AG04450 (cell line): ENCODE measurements around the gene PCDH17. TPM values are rescaled to one million over a fixed set of nuclear protein-coding genes. Genes with fewer than 3 reads are reported as not detected.

Experiments
- CTCF ChIA-PET: fragments of 300-600, 350-600 bp; formaldehyde crosslinking; extraction: SDS; loops from one replicate; lab custom pipeline; 2022; ENCODE audit warnings: antibody characterized with exemption, inconsistent platforms; lab: Charles Lee
- POLR2A ChIA-PET: fragments of 350-600 bp; formaldehyde crosslinking; extraction: SDS; loops from one replicate; lab custom pipeline; 2021; ENCODE audit warnings: antibody characterized with exemption, inconsistent platforms; lab: Yijun Ruan, JAX
- DNase-seq: peaks from one replicate; pipeline ENCODE4 v3.0.0-alpha.2; 2011; ENCODE audit warnings: low read depth, low spot score
- H3K27ac ChIP-seq: one replicate; pipeline ENCODE4 v1.5.1; 2012; ENCODE audit warnings: low read depth, low read length, control low read depth
- H3K27me3 ChIP-seq: one replicate; pipeline ENCODE4 v1.6.0; 2012; ENCODE audit warnings: low read length; ENCODE audit not compliant: control insufficient read depth, insufficient read depth
- H3K4me3 ChIP-seq: 2 replicates; pipeline ENCODE4 v1.5.1; 2011; ENCODE audit warnings: mild to moderate bottlenecking, low read depth, low read length, control low read depth
- H3K9me3 ChIP-seq: 2 replicates; pipeline ENCODE4 v1.5.1; 2012; ENCODE audit warnings: low read length; ENCODE audit not compliant: control insufficient read depth, insufficient read depth
- CTCF ChIP-seq: IDR thresholded peaks from 2 replicates; pipeline ENCODE4 v1.5.1; 2011; ENCODE audit warnings: low read depth, low read length, control low read depth, inconsistent platforms
- polyA minus RNA-seq: library from RNA; depleted of rRNA, polyadenylated mRNA; stranded (reverse); fragments of >200 nt; gene quantifications from 2 replicates; pipeline ENCODE4 v1.2.3, GENCODE V29; 2011; rRNA and poly(A)+ RNA removed
- polyA plus RNA-seq: library from polyadenylated mRNA; depleted of rRNA; stranded (reverse); fragments of >200 nt; gene quantifications from 2 replicates; pipeline ENCODE4 v1.2.3, GENCODE V29; 2011; rRNA removed

Gene PCDH17
- polyA plus RNA-seq, result not detected in 2 replicates
- polyA minus RNA-seq, result not detected in 2 replicates

- peaks cover 33% of the 10 kb centered on the region for H3K9me3 ChIP-seq
- H3K27me3 ChIP-seq, result peaks cover 39% of the 10 kb centered on the region
- ChIA-PET CTCF (interaction anchor here (1.0 kb wide), 1 partner anchor 8 kb away, joined by 5 read pairs; no protein-coding TSS in a partner anchor), POLR2A (no interaction called here)
- no peak for TF ChIP-seq CTCF
- no peak for DNase-seq
- H3K27ac ChIP-seq, result no peak within 1 kb of the TSS
- H3K4me3 ChIP-seq, result peak within 1 kb of the TSS; percentile 39
Observed at GRCh38 chr13:57631596-57632275, at the start of gene PCDH17. Gene PCDH17, plus strand, starts transcription at chr13:57631744. Its CDS starts 803 bp downstream, at chr13:57632547.

GRCh38 chr13:57582032-57582431 lies 49.5 kb upstream of the PCDH17 start:
- H3K27ac ChIP-seq, result no peak overlapping the region
- peaks cover 14% of the 10 kb centered on the region for H3K9me3 ChIP-seq
- ChIA-PET POLR2A (no interaction called here), CTCF (no interaction called here)
- no peak for DNase-seq
- no peak for TF ChIP-seq CTCF
- H3K27me3 ChIP-seq, result no peaks in the 10 kb centered on the region
- H3K4me3 ChIP-seq, result no peak overlapping the region

GRCh38 chr13:57583529-57583928 lies 48.0 kb upstream of the PCDH17 start:
- no peak for DNase-seq
- Histone ChIP-seq H3K9me3 (peaks cover 14% of the 10 kb centered on the region), H3K27me3 (no peaks in the 10 kb centered on the region), H3K4me3 (no peak overlapping the region), H3K27ac (no peak overlapping the region)
- TF ChIP-seq CTCF, result no peak
- ChIA-PET CTCF (no interaction called here), POLR2A (no interaction called here)

- Histone ChIP-seq H3K4me3 (no peak overlapping the region), H3K9me3 (peaks cover 6% of the 10 kb centered on the region; the same call in 1 of the 2 replicates), H3K27ac (no peak overlapping the region), H3K27me3 (no peaks in the 10 kb centered on the region)
- no peak for TF ChIP-seq CTCF
- CTCF ChIA-PET, result no interaction called here
- POLR2A ChIA-PET, result no interaction called here
- DNase-seq, result no peak
Observed at GRCh38 chr13:57588639-57589038, 42.9 kb upstream of the PCDH17 start.

- no peak for DNase-seq
- no peak for TF ChIP-seq CTCF
- no peak overlapping the region for H3K4me3 ChIP-seq
- ChIA-PET CTCF (no interaction called here), POLR2A (no interaction called here)
- peaks cover 11% of the 10 kb centered on the region; the same call in 1 of the 2 replicates for H3K9me3 ChIP-seq
- no peaks in the 10 kb centered on the region for H3K27me3 ChIP-seq
- H3K27ac ChIP-seq, result no peak overlapping the region
Observed at GRCh38 chr13:57595775-57596174, 35.8 kb upstream of the PCDH17 start.
